Activated gamma-delta T cell (primary cell): ENCODE data around the gene TBC1D16.
"Not testable (repeated sequence)": the region's sequence is repeated elsewhere in the genome, so short reads cannot be mapped to it uniquely, and the experiment has no call there.

ENCODE experiments used
- DNase-seq: peaks from one replicate; lab custom pipeline; 2025; lab: John Stamatoyannopoulos, UW

The TBC1D16 gene

DNA sequence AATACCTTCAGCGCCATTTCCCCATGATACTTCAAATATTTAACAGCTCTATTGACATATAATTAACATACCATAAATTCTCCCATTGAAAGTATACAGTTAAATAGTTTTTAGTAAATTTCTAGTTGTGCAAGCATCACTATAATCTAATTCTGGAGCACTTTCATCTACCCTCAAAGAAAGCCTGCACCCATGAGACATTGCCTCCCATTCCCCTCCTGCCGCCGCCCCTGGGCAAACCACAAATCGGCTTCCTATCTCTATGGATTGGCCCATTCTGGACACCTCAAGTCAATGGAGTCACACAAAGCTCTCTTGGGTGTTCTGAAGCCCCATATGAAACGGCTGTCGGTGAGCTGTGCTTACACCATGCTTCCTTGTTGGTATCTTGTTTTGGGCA, 119.2 kb downstream of the TBC1D16 start:
- no peak for DNase-seq

GRCh38 chr17:79915850-79916430, 119.7 kb downstream of the TBC1D16 start:
- DNase-seq, result no peak

GRCh38 chr17:79914813-79915740, 120.6 kb downstream of the TBC1D16 start:
- no peak for DNase-seq

GRCh38 chr17:79913896-79914812, 121.5 kb downstream of the TBC1D16 start:
- no peak for DNase-seq

- no peak for DNase-seq
Measured at GRCh38 chr17:79913451-79913850, 122.2 kb downstream of the TBC1D16 start.

GRCh38 chr17:79912552-79913330, 122.9 kb downstream of the TBC1D16 start:
- DNase-seq, result no peak

- no peak for DNase-seq
Measured at GRCh38 chr17:79911430-79912399, 124.0 kb downstream of the TBC1D16 start.

- no peak for DNase-seq
Measured at GRCh38 chr17:79910985-79911361, 124.7 kb downstream of the TBC1D16 start.

GRCh38 chr17:79909121-79909520, 126.6 kb downstream of the TBC1D16 start:
- DNase-seq, result no peak

- DNase-seq, result no peak
Measured at GRCh38 chr17:79907850-79908249, 127.8 kb downstream of the TBC1D16 start.

GRCh38 chr17:79907217-79907715, 128.4 kb downstream of the TBC1D16 start:
- no peak for DNase-seq

- no peak for DNase-seq
Measured at GRCh38 chr17:79905832-79906231, 129.8 kb downstream of the TBC1D16 start.

- no peak for DNase-seq
Measured at GRCh38 chr17:79904865-79905264, 130.8 kb downstream of the TBC1D16 start.

DNA sequence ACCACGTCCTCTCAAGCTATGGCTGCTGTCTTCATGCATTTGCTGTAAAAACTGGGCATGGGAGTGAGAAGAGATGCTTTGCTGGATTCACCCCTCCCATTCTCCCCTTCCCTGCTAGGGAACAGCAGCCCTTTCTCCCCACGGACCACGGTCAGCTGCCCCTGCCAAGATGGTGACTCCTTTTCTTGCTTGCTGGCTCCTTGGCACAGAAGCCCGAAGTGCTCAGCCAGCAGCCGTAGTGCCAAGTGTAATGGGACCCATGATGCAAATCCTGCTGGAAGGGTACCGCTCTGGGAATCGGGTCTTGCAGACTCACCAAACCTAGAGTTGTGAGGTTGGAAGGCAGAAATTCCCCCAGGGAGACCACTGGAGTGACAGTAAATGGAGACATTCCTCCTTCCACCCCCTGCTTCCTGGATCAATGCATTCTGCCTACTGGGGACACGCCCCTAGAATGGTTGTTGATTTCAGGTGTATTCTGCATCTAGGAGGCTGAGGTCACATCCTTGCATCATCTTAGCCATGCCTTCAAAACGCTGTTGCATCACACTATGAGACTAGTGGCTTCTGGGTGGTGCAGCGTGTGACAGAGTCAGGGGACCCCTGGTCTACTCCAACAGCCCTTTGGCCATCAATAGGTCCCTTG, 133.4 kb downstream of the TBC1D16 start:
- DNase-seq, result no peak

GRCh38 chr17:79901131-79901530, 134.5 kb downstream of the TBC1D16 start:
- no peak for DNase-seq

- no peak for DNase-seq
Measured at GRCh38 chr17:79899584-79899983, 136.1 kb downstream of the TBC1D16 start.

DNA sequence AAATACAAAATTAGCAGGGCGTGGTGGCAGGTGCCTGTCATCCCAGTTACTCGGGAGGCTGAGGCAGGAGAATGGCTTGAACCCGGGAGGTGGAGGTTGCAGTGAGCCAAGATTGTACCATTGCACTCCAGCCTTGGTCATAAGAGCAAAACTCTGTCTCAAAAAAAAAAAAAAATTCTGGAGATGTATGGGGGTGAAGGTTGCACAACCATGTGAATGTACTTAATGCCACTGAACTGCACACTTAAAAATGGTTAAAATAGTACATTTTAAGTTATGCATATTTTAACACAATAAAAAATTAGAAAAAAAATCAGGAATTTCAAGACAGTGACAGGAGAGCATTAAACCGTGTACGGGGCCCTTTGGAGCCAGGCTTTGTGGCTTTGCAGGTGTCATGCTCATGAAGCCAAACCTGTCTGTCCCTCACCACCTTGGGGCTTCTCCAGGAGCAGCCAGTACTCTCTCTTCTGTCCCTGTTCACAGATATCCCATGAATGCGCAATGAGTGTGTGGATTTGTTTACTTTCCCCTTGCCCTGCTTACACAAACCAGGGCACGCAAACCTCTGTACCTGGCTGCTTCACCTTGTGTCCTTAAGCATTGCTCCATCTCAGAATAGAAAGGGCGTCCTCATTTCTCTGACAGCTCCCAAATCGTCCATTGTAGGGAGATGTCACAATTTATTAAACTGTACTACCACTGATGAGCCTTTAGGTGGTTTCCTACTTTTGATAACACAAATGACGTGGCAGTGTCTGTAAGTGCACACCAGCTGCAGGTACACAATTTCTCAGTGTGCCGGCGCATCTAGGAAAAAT, 138.2 kb downstream of the TBC1D16 start:
- no peak for DNase-seq

DNA sequence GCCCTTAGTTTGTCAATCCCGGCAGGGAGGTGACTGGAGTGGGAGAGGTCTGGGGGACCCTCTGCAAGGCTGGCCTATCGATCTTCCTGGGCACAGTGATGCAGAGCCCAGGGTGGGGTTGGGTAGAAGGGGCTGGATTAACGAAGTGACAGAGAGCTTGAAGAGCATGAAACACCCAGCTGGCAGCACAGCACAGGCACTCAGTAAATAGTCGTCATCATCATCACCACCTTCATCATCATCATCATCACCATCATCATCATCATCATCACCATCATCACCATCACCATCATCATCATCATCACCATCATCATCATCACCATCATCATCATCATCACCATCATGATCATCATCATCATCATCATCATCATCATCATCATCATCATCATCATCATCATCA, 142.2 kb downstream of the TBC1D16 start:
- DNase-seq, result not testable (repeated sequence)
